AG20443 (cell line): ENCODE results near the gene ASB16.

Source experiments
- DNase-seq: peaks from one replicate; pipeline ENCODE4 v3.0.0; 2012; ENCODE audit warnings: low spot score, mixed read lengths

ASB16 gene

GRCh38 chr17:44222112-44222869, 51.8 kb downstream of the ASB16 start:
- peak; percentile 87 for DNase-seq

GRCh38 chr17:44223541-44224071, 53.1 kb downstream of the ASB16 start:
- DNase-seq: peak; percentile 42
